Uterus (tissue), 2 donors: ENCODE measurements around the gene PES1.

Experiments
- CTCF ChIP-seq, 4 experiments: fragments of 200-600 bp in 2 of 4; fragments of 450-650 bp in 2 of 4; sonication (generic) in 2 of 4; IDR thresholded peaks; one replicate each; pipeline ENCODE4 v1.5.1; 2016 to 2019; ENCODE audit warnings: antibody characterized with exemption in 4 of 4, mild to moderate bottlenecking in 2 of 4, moderate library complexity in 1 of 4
- POLR2A ChIP-seq, 2 donors: fragments of 450-650 bp; IDR thresholded peaks; one replicate each; pipeline ENCODE4 v1.6.1; 2016; ENCODE audit warnings: antibody characterized with exemption in 2 of 2, mild to moderate bottlenecking in 1 of 2, moderate library complexity in 1 of 2

DNA sequence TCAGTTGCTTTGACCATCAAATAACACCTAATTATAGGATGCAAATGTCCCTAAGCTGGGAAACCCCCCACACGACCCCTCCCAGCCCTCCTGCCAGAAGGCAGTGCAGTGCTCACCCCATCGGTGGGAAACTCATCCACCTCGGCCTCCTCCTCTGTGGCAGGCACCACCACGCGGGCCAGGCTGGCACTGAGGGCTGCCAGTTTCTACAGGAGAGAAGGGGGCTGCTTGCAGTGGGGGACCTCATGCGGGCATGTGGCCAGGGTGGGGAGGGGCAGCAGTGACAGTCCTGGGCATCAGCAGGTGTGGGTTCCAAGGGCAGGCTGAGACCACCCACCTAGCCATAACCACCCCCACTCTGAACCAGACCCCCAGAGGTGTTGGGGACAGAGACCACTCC, 10.8 kb downstream of the PES1 start:
- TF ChIP-seq POLR2A (IDR thresholded peaks at IDR 0.05) (no peak), CTCF (IDR thresholded peaks at IDR 0.05) (no peak)
